ENCODE results near the gene TNFRSF19.

DNA sequence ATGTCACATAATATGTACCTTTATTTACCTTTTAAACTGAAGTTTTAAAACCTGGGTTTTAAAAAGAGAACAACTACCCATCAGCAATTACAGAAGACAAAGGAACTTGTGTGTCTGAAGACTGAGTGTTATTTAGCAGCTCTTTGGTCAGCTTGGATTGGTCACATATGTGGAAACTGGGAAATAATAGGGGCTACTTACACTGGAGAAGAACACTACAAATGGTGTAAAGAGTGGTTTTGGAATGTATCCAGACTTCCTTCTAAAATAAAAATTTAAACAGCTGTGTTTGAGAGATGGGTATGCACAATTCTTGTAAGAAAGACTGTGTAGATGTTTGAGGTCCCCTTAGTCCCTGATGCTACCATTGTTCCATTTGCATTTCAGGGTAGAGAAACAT lies 13.3 kb downstream of the TNFRSF19 start:
- TF ChIP-seq, protein P1, sequence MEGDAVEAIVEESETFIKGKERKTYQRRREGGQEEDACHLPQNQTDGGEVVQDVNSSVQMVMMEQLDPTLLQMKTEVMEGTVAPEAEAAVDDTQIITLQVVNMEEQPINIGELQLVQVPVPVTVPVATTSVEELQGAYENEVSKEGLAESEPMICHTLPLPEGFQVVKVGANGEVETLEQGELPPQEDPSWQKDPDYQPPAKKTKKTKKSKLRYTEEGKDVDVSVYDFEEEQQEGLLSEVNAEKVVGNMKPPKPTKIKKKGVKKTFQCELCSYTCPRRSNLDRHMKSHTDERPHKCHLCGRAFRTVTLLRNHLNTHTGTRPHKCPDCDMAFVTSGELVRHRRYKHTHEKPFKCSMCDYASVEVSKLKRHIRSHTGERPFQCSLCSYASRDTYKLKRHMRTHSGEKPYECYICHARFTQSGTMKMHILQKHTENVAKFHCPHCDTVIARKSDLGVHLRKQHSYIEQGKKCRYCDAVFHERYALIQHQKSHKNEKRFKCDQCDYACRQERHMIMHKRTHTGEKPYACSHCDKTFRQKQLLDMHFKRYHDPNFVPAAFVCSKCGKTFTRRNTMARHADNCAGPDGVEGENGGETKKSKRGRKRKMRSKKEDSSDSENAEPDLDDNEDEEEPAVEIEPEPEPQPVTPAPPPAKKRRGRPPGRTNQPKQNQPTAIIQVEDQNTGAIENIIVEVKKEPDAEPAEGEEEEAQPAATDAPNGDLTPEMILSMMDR (IDR thresholded peaks at IDR 0.05) = no peak
- TF ChIP-seq POLR2A (IDR thresholded peaks at IDR 0.05) = no peak

Data from testis (tissue), 2 donors.